Kidney (tissue), 14 donors: ENCODE data around the gene PGC. TPM values are rescaled to one million over a fixed set of nuclear protein-coding genes. Genes with fewer than 3 reads are reported as not detected.

Source experiments
- DNase-seq, 5 donors: peaks; one replicate each; pipeline ENCODE4 v3.0.0-alpha.2; 2013 to 2020
- FAIRE-seq: peaks from 2 replicates; lab custom pipeline; 2012; peaks lifted over from hg19 to GRCh38; lab: Jason Lieb, UNC
- H3K27ac ChIP-seq, 2 donors: one replicate each; pipeline ENCODE4 v1.7.0; 2013; ENCODE audit warnings: low read depth in 2 of 2, low read length in 2 of 2, inconsistent platforms in 1 of 2
- H3K27me3 ChIP-seq: one replicate; pipeline ENCODE4 v1.7.1; 2013; ENCODE audit warnings: low read length, inconsistent platforms; ENCODE audit not compliant: control insufficient read depth, insufficient read depth
- H3K36me3 ChIP-seq, 3 donors: one replicate each; pipeline versions ENCODE4 v1.7.0 to v1.7.1; 2013; ENCODE audit warnings: low read length in 3 of 3, control low read depth in 1 of 3, inconsistent platforms in 1 of 3; ENCODE audit not compliant: insufficient read depth in 3 of 3, control insufficient read depth in 2 of 3
- H3K4me1 ChIP-seq, 3 donors: one replicate each; pipeline versions ENCODE4 v1.7.0 to v1.7.1; 2013; ENCODE audit warnings: low read length in 3 of 3, inconsistent platforms in 1 of 3, low read depth in 1 of 3; ENCODE audit not compliant: control insufficient read depth in 2 of 3, insufficient read depth in 2 of 3
- H3K4me3 ChIP-seq, 3 donors: one replicate each; pipeline versions ENCODE4 v1.7.0 to v1.8.1; 2013; ENCODE audit warnings: low read length in 3 of 3, control low read depth in 1 of 3, inconsistent platforms in 1 of 3
- H3K9ac ChIP-seq, 3 donors: one replicate each; pipeline versions ENCODE4 v1.7.0 to v1.7.1; 2013; ENCODE audit warnings: low read length in 3 of 3, control low read depth in 1 of 3, inconsistent platforms in 1 of 3
- H3K9me3 ChIP-seq, 3 donors: one replicate each; pipeline versions ENCODE4 v1.7.0 to v1.7.1; 2013; ENCODE audit warnings: low read length in 3 of 3, control low read depth in 1 of 3, inconsistent platforms in 1 of 3; ENCODE audit not compliant: control insufficient read depth in 2 of 3, insufficient read depth in 1 of 3
- intact Hi-C: fragments of 100-400 bp; cut with DNase I; formaldehyde crosslinking; loops from one replicate; pipeline ENCODE4 v1.11.1; 2022
- polyA plus RNA-seq: library from polyadenylated mRNA; stranded (reverse); fragments of 350-450 nt; fragmentation: Illumina TruSeq; extraction: RNeasy Lipid Tissue Mini Kit (QIAGEN cat#74804); gene quantifications from one replicate; pipeline ENCODE4 v1.2.3, GENCODE V29; 2014; ENCODE audit warnings: low read depth, low replicate concordance; ENCODE audit not compliant: insufficient read depth
- total RNA-seq: library from RNA; stranded (reverse); fragmentation: NEBNext Ultra II Directional; extraction: Animal tissue kit (Norgen Biotek cat#: 25700); gene quantifications from one replicate; pipeline ENCODE4 v1.2.1, GENCODE V29; 2021
- TF ChIP-seq, protein P1 (sequence below): IDR thresholded peaks from 3 replicates; pipeline ENCODE4 v1.5.1; 2012; ENCODE audit warnings: mild to moderate bottlenecking, moderate library complexity, borderline replicate concordance; ENCODE audit not compliant: insufficient read depth; ENCODE audit errors: extremely low read depth
- donor health status: control.
- donor health status: control.
- donor health status: control.
- donor health status: control.
- donor health status: control.
- donor health status: DM: yes; HTN: yes; CAD: no.
- donor health status: Normal renal cell carcinoma (clear cell type).

PGC gene
- total and polyA plus RNA-seq, 2 donors from 2014 or later = 0.39 TPM; not detected in 1

DNA sequence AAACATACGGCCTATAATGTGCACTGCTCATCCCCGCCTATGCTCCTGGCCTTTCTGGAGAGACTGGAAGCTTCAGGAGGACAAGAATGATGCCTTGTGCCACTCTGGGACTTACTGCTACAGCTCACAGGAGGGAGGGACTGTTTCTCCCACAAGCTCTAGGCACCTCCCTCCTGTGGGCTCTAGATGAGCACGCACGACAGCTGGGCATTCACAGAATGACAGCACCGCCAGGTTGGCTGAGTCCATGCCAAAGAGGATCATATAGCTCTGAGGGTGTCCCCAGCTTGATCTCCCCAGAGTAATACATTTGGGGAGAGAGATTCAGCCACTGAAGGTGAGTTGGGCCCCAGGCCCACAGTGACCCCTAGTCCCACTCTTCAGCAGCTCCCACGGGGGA lies 10.1 kb upstream of the PGC start:
- intact Hi-C loops = no loop called here
- TF ChIP-seq, protein P1, sequence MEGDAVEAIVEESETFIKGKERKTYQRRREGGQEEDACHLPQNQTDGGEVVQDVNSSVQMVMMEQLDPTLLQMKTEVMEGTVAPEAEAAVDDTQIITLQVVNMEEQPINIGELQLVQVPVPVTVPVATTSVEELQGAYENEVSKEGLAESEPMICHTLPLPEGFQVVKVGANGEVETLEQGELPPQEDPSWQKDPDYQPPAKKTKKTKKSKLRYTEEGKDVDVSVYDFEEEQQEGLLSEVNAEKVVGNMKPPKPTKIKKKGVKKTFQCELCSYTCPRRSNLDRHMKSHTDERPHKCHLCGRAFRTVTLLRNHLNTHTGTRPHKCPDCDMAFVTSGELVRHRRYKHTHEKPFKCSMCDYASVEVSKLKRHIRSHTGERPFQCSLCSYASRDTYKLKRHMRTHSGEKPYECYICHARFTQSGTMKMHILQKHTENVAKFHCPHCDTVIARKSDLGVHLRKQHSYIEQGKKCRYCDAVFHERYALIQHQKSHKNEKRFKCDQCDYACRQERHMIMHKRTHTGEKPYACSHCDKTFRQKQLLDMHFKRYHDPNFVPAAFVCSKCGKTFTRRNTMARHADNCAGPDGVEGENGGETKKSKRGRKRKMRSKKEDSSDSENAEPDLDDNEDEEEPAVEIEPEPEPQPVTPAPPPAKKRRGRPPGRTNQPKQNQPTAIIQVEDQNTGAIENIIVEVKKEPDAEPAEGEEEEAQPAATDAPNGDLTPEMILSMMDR = no peak
- Histone ChIP-seq H3K9me3 (no peaks in the 10 kb centered on the region), H3K4me3 (no peak overlapping the region), H3K4me1 (no peaks in the 10 kb centered on the region), H3K36me3 (no peaks in the 10 kb centered on the region), H3K27ac (no peak overlapping the region), H3K9ac (no peak overlapping the region), H3K27me3 (no peaks in the 10 kb centered on the region)
- no peak for FAIRE-seq
- DNase-seq = peak in 1 of 5 donors; percentile 22

DNA sequence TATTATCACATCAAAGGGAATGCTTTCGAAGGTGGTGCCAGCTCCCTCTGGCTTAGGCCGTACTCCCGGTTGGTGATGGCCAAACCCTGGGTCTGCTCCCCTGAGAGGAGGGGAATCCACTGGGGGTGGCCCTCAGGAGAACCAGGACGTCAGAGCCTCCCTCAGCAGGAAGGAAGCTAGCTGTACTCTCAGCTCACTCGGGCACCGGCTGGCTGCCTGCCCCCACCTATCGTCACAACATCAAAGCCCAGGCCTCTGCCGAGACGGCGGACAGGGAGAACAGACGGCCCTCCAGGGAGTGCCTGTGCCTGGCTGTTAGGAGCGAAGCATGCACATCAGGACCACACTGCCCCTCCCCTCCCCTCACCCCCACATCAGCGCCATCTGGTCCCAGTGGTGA lies 9.2 kb upstream of the PGC start:
- DNase-seq (peak in 1 of 5 donors; percentile 67), FAIRE-seq (no peak)
- no peak overlapping the region for H3K27ac ChIP-seq
- H3K36me3 ChIP-seq = no peaks in the 10 kb centered on the region
- H3K27me3 ChIP-seq = no peaks in the 10 kb centered on the region
- no peaks in the 10 kb centered on the region for H3K9me3 ChIP-seq
- H3K9ac ChIP-seq = no peak overlapping the region
- no peaks in the 10 kb centered on the region for H3K4me1 ChIP-seq
- TF ChIP-seq, protein P1 = no peak
- intact Hi-C loops = no loop called here
- H3K4me3 ChIP-seq = no peak overlapping the region

DNA sequence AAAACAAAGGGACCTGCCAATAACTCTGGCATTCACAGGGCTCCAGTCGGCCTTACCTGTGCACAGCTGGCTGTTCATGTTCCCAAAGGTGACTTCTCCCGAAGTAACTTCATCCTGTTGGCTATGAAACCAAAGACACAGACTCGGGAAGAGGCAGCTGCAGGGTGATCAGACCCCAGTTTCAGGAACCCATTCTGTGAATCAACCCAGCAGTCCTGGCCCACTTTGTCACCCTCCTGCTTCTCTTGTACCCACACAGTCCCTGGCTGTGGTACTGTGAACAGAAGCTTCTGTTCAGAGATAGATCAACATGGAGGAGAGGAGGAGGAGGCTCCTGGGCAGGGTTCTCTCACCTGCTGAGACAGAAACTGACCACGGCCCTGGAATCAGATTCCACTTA lies 8.7 kb upstream of the PGC start:
- DNase-seq (peak in 1 of 5 donors; percentile 10), FAIRE-seq (no peak)
- no peaks in the 10 kb centered on the region for H3K27me3 ChIP-seq
- no peaks in the 10 kb centered on the region for H3K36me3 ChIP-seq
- TF ChIP-seq, protein P1 = no peak
- H3K27ac ChIP-seq = no peak overlapping the region
- H3K9ac ChIP-seq = no peak overlapping the region
- intact Hi-C loops = no loop called here
- no peak overlapping the region for H3K4me3 ChIP-seq
- no peaks in the 10 kb centered on the region for H3K9me3 ChIP-seq
- no peaks in the 10 kb centered on the region for H3K4me1 ChIP-seq

DNA sequence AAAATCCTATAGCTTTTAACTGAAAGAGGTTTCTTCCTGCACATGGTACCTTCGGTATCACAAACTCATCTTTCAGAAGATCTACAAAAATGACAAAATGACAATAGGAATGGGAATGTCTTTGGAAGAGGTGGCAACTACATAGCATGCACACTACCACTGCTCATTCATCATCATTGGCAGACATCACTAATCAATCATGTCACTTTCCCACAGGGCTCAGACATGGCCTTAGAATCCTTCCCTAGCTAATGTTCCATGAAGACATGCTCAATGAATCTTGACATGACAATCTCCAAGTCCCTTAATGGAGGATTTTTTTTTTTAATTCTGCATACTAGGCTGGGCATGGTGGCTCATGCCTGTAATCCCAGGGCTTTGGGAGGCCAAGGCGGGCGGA lies 3.2 kb upstream of the PGC start:
- no peak for DNase-seq
- Histone ChIP-seq H3K36me3 (no peaks in the 10 kb centered on the region), H3K9me3 (no peaks in the 10 kb centered on the region), H3K27ac (no peak overlapping the region), H3K4me1 (no peaks in the 10 kb centered on the region), H3K27me3 (no peaks in the 10 kb centered on the region), H3K9ac (no peak overlapping the region), H3K4me3 (no peak overlapping the region)
- no peak for FAIRE-seq
- TF ChIP-seq, protein P1 = no peak
- intact Hi-C loops = no loop called here
